Activated T-helper 2 cell treated with anti-CD3 and anti-CD28 coated beads, Interferon-gamma antibody, Interleukin-2, Interleukin-4, amounts not matched to agents 10 μg/mL and 5 μg/mL and 100 μg/mL, durations not matched to agents 14 hours and 24 hours and 36 hours (primary cell): Measurements from ENCODE around the gene NPAS2. TPM values are rescaled to one million over a fixed set of nuclear protein-coding genes. Genes with fewer than 3 reads are reported as not detected.

Source experiments
- DNase-seq: peaks from one replicate; pipeline ENCODE4 v3.0.0; 2021; ENCODE audit warnings: low spot score
- H3K27ac Mint-ChIP-seq: one replicate; pipeline ENCODE4 v1.8.0; 2021; ENCODE audit warnings: mixed read lengths
- H3K27me3 Mint-ChIP-seq: one replicate; pipeline ENCODE4 v1.8.0; 2021; ENCODE audit warnings: low read depth, mixed read lengths
- H3K36me3 Mint-ChIP-seq: one replicate; pipeline ENCODE4 v1.8.0; 2021; ENCODE audit warnings: low read depth, mixed read lengths
- H3K4me1 Mint-ChIP-seq: one replicate; pipeline ENCODE4 v1.8.0; 2021; ENCODE audit warnings: low read depth, mixed read lengths
- H3K4me3 Mint-ChIP-seq: one replicate; pipeline ENCODE4 v1.8.0; 2021; ENCODE audit warnings: low read depth, mild to moderate bottlenecking, moderate library complexity, mixed read lengths
- H3K9me3 Mint-ChIP-seq: one replicate; pipeline ENCODE4 v1.8.0; 2021; ENCODE audit warnings: mixed read lengths
- intact Hi-C: fragments of 100-400 bp; cut with micrococcal nuclease; formaldehyde crosslinking; loops from one replicate; pipeline ENCODE4 v1.15.1; 2023
- total RNA-seq: library from RNA; stranded (reverse); gene quantifications from 2 replicates; pipeline ENCODE4 v1.2.3, GENCODE V29; 2022

The NPAS2 gene
- total RNA-seq, 1 donor from 2014 or later = 5.6 TPM

DNA sequence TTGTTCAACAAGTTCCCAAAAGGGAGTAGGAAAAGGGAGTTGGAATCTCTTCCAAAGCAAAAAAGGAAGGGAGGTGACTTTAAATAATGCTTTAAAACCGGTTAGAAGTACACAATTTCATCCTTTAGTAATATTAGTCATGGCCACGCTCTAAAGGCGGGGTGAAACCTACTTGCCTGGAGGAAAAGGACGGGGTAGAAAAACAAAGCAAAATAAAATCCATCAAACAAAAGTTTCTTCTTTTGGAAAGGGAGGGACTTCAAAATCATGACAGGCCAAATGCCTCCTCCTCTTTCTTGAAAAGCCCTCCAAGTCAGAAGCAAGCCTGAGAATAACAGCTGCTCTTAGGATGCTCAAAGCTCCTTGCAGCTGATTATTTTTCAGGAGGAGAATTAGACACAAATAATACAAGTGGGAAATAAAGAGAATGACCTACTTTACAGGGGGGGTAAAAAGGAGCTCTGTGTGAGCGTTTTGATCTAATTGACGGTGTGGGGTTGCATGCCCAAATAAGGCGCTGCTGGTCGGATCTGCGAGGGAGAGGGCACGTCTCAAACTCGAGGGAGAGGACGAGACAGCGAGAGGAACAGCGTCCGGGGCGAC is 1.8 kb upstream of the NPAS2 start:
- Mint-ChIP-seq H3K27me3 (peaks cover 40% of the 10 kb centered on the region), H3K36me3 (no peaks in the 10 kb centered on the region), H3K4me3 (peak overlapping the region; percentile 70), H3K27ac (peak overlapping the region; percentile 45), H3K9me3 (no peaks in the 10 kb centered on the region), H3K4me1 (peaks cover 25% of the 10 kb centered on the region)
- intact Hi-C loops = loop anchor here (5.0 to 10.0 kb wide), 3 partner anchors 183 to 233 kb away; partner anchors contain the start of gene RPL31
- no peak for DNase-seq

DNA sequence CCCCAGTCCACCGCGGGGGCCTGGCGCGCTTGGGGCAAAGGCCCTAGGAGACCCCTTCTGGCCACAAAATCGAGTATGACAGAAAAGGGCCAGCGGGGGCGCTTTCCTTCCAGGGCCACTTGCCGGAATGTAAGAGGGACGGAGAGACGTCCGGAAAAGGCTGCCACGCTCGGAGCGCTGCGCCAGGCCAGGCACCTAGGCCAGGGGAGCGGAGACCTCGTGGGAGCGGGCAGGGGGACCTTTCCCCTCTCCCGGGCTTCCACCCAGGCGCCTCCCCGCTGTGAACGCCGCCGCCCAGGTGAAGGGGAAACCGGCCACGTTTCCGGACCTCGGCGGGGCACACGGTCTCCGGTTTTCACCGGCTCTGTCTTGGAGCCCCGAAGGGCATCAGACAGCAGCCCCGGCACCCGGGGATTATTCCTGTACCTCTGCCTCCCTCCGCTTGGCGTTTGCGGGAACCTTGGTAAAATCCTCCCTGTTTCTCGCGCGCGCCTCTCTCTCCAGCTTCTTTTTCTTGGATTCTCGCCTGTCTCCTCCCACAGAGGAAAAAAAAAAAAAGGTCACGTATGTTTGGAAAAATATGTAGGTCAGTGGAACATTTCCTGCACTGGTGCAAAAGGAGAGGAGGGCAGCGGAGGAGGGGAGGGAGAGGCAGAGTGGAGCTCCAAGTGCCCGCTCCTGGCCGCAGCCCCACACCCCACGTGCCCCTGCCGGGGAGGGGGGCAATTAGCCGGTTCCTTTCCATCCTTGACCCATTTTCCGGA is 1.2 kb upstream of the NPAS2 start:
- Mint-ChIP-seq H3K9me3 (no peaks in the 10 kb centered on the region), H3K27me3 (peaks cover 46% of the 10 kb centered on the region), H3K27ac (peak overlapping the region; percentile 50), H3K4me1 (peaks cover 19% of the 10 kb centered on the region), H3K36me3 (no peaks in the 10 kb centered on the region), H3K4me3 (peak overlapping the region; percentile 77)
- intact Hi-C loops = loop anchor here (5.0 to 10.0 kb wide), 3 partner anchors 184 to 234 kb away; partner anchors contain the start of gene RPL31
- DNase-seq = no peak

GRCh38 chr2:100820273-100820522 is 259 bp downstream of the NPAS2 start:
- intact Hi-C loops = no loop called here
- DNase-seq = no peak
- Mint-ChIP-seq H3K36me3 (no peaks in the 10 kb centered on the region), H3K27me3 (peaks cover 48% of the 10 kb centered on the region), H3K4me1 (peaks cover 9% of the 10 kb centered on the region), H3K9me3 (no peaks in the 10 kb centered on the region), H3K27ac (no peak overlapping the region), H3K4me3 (no peak overlapping the region)

DNA sequence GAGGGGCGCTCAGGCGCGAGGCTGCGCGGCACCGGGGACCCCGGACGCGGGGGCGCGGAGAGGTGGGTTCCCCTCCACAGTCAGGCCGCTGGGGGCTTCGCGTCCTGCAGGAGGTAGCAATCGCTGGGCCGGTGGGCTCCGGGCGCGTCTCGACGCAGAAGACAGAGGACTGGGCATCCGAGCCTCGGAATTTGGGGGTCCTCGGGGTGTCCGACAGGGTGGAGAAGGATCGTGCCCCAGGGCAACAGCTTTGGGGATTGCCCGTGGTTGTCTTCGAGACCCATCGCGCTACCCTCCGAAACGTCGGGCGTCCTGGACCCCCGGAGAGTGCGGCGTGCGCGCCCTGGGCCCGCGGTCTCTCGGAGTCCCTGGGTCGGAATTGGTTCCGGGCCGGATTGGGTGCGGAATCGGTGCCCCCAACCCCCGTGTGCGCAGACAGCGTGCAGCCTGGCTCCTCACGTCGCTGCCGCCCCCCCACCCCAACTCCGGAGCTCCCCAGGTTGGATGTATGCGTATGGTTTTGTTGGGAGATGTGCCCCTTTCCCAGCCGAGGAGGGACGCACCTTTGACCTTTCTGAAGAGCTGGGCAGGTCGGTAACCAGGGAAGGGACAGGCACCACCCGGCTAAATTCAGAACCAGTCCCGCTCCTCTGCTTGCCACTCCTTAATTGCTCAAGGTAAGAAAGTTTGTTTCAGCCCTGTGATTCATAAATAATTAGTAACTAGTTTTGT is 750 bp downstream of the NPAS2 start:
- Mint-ChIP-seq H3K4me3 (peak overlapping the region; percentile 74), H3K36me3 (no peaks in the 10 kb centered on the region), H3K9me3 (no peaks in the 10 kb centered on the region), H3K27me3 (peaks cover 48% of the 10 kb centered on the region), H3K27ac (no peak overlapping the region), H3K4me1 (peaks cover 9% of the 10 kb centered on the region)
- intact Hi-C loops = no loop called here
- no peak for DNase-seq

DNA sequence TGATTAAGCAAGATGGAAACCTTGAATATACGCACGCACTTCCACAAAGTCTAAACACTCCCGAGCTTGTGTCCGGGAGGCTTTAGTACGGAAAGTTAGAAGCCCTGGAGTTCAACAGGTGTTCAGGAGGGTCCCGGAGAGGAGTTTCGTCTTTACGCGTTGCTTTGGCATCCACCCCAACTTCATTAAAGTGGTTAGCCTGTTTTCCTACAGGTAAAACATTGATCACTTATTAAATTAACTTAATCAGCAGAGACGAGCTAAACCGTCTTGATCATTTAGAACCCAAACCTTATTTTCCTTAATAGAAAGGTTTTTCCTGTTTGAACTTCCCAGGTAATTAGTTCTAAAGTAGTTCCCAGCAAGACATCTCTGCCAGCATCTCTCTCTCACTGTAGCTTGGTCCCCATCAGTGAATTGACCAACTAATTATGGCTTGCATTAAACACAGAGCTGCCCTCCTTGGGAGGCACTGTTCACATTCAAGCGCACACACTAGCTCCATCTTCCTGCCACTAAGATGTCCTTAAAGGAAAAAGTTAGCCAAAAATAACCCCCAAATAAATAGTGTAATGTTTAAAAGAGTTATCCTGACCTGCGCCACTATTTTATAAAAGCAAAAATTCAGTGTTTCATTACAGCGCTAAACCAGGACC is 1.4 kb downstream of the NPAS2 start:
- H3K4me3 Mint-ChIP-seq = peak overlapping the region; percentile 74
- no peak overlapping the region for H3K27ac Mint-ChIP-seq
- H3K36me3 Mint-ChIP-seq = no peaks in the 10 kb centered on the region
- peaks cover 9% of the 10 kb centered on the region for H3K4me1 Mint-ChIP-seq
- H3K9me3 Mint-ChIP-seq = no peaks in the 10 kb centered on the region
- peaks cover 48% of the 10 kb centered on the region for H3K27me3 Mint-ChIP-seq
- intact Hi-C loops = no loop called here
- no peak for DNase-seq

DNA sequence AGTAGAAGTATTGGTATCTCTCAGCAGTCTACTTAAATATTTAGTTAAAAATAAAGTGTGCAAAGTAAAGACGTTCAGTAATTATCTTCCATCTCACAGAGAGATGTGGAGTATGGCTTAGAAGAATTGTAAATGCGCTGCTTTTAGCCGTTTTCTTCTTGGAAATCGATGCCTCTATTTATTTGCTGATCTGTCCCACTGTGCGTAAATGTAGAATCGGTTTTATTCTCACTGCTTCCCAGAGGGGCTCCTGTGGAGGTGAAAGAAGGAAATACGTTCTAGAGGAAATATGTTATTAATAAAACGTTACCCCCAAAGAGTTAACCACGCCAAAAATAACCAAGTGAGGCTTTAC is 1.9 kb downstream of the NPAS2 start:
- no peak for DNase-seq
- Mint-ChIP-seq H3K9me3 (no peaks in the 10 kb centered on the region), H3K4me1 (peaks cover 9% of the 10 kb centered on the region), H3K27ac (no peak overlapping the region), H3K27me3 (peaks cover 48% of the 10 kb centered on the region), H3K4me3 (peak overlapping the region; percentile 74), H3K36me3 (no peaks in the 10 kb centered on the region)
- intact Hi-C loops = no loop called here

DNA sequence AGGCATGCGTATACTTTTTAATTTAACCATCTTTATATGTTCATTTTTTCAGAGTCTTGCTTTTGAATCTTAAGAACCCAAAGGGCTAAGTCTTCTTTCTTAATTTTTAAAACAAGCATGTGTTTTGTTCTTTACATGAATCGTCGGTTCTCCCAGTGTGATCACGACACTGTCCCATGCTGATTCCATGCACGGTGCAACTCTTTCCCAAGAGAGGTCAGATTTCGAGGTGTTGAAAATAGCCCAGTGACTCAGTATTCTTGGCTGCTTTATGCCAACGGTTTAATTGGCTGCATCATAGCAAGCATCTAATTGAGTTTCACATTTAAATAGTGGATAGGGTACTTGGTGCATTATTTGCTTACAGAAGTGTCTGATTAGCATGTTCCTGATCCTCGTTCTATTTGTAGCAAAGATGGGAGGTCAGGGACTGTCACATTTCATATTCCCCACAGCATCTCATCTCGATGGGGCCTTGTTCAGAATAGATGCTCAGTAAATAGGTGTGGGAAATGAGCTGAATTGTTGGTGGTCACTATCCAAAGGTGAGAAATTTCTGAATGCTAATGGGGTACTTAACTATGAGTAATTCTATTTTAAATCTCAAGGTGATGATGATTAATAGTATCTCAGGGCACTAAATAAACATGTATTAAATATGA is 2.8 kb downstream of the NPAS2 start:
- intact Hi-C loops = no loop called here

GRCh38 chr2:100823665-100824438 is 3.9 kb downstream of the NPAS2 start:
- Mint-ChIP-seq H3K4me3 (no peak overlapping the region), H3K27me3 (peaks cover 36% of the 10 kb centered on the region), H3K4me1 (peaks cover 2% of the 10 kb centered on the region), H3K36me3 (peaks cover 3% of the 10 kb centered on the region), H3K9me3 (peaks cover 9% of the 10 kb centered on the region), H3K27ac (no peak overlapping the region)
- intact Hi-C loops = no loop called here
- no peak for DNase-seq

More for the DNA sequence above, 2.8 kb downstream of the NPAS2 start:
- peaks cover 2% of the 10 kb centered on the region for H3K9me3 Mint-ChIP-seq
- peaks cover 8% of the 10 kb centered on the region for H3K4me1 Mint-ChIP-seq
- peaks cover 44% of the 10 kb centered on the region for H3K27me3 Mint-ChIP-seq
- no peak overlapping the region for H3K4me3 Mint-ChIP-seq
- H3K36me3 Mint-ChIP-seq = no peaks in the 10 kb centered on the region
- H3K27ac Mint-ChIP-seq = no peak overlapping the region
- no peak for DNase-seq

- H3K27ac Mint-ChIP-seq = no peak overlapping the region
- peaks cover 3% of the 10 kb centered on the region for H3K36me3 Mint-ChIP-seq
- H3K27me3 Mint-ChIP-seq = peaks cover 30% of the 10 kb centered on the region
- intact Hi-C loops = no loop called here
- no peak overlapping the region for H3K4me3 Mint-ChIP-seq
- DNase-seq = no peak
- H3K4me1 Mint-ChIP-seq = peaks cover 2% of the 10 kb centered on the region
- H3K9me3 Mint-ChIP-seq = peaks cover 9% of the 10 kb centered on the region
Observed at GRCh38 chr2:100824842-100825241, 4.9 kb downstream of the NPAS2 start.

- H3K27ac Mint-ChIP-seq = no peak overlapping the region
- intact Hi-C loops = no loop called here
Observed at GRCh38 chr2:100826494-100826893, 6.6 kb downstream of the NPAS2 start.

GRCh38 chr2:100831158-100831750 is 11.3 kb downstream of the NPAS2 start:
- Mint-ChIP-seq H3K27me3 (no peaks in the 10 kb centered on the region), H3K4me3 (no peak overlapping the region), H3K9me3 (peaks cover 9% of the 10 kb centered on the region), H3K27ac (no peak overlapping the region), H3K4me1 (no peaks in the 10 kb centered on the region), H3K36me3 (peaks cover 3% of the 10 kb centered on the region)
- intact Hi-C loops = no loop called here
- no peak for DNase-seq

More at GRCh38 chr2:100826494-100826893, 6.6 kb downstream of the NPAS2 start:
- Mint-ChIP-seq H3K9me3 (peaks cover 9% of the 10 kb centered on the region), H3K4me1 (no peaks in the 10 kb centered on the region), H3K4me3 (no peak overlapping the region), H3K27me3 (peaks cover 23% of the 10 kb centered on the region), H3K36me3 (peaks cover 3% of the 10 kb centered on the region)
- DNase-seq = no peak
